GM23338 (cell line): ENCODE results near the gene MYCBP2.

Source experiments
- CTCF ChIP-seq, 2 experiments: fragments of 200-600 bp in 1 of 2; sonication (generic) in 1 of 2; conservative IDR thresholded peaks; 2 replicates each; pipeline versions ENCODE4 v1.5.1 to v1.6.1; 2016 to 2017; ENCODE audit warnings: antibody characterized with exemption in 2 of 2, low read depth in 2 of 2, mild to moderate bottlenecking in 2 of 2, moderate library complexity in 1 of 2
- ETS1 ChIP-seq: IDR thresholded peaks from 2 replicates; pipeline ENCODE4 v1.6.1; 2016; ENCODE audit warnings: antibody characterized with exemption
- EZH2 ChIP-seq: fragments of 200-600 bp; sonication (generic); IDR thresholded peaks from one replicate; pipeline ENCODE4 v1.8.0; 2017; ENCODE audit warnings: antibody characterized with exemption, mild to moderate bottlenecking, low read depth; ENCODE audit not compliant: unreplicated experiment
- EZH2phosphoT487 ChIP-seq: fragments of 200-600 bp; sonication (generic); IDR thresholded peaks from one replicate; pipeline ENCODE4 v1.8.1; 2018; ENCODE audit warnings: antibody characterized with exemption; ENCODE audit not compliant: unreplicated experiment
- POLR2AphosphoS5 ChIP-seq: IDR thresholded peaks from 2 replicates; pipeline ENCODE4 v1.6.1; 2016; ENCODE audit warnings: antibody characterized with exemption, low read depth
- REST ChIP-seq: IDR thresholded peaks from one replicate; pipeline ENCODE4 v1.6.1; 2018; ENCODE audit warnings: antibody characterized with exemption; ENCODE audit not compliant: unreplicated experiment
- ZNF114 ChIP-seq: fragments of 250-450 bp; sonication (Bioruptor Pico); IDR thresholded peaks from 2 replicates; pipeline ENCODE4 v1.5.0; 2020; ENCODE audit warnings: mild to moderate bottlenecking, moderate library complexity
- ZNF331 ChIP-seq: fragments of 250-450 bp; sonication (Bioruptor Pico); IDR thresholded peaks from 2 replicates; pipeline ENCODE4 v1.5.0; 2020; ENCODE audit warnings: low read depth, mild to moderate bottlenecking, moderate library complexity
- ZNF462 ChIP-seq: fragments of 250-450 bp; sonication (Bioruptor Pico); IDR thresholded peaks from 2 replicates; pipeline ENCODE4 v1.5.0; 2020; ENCODE audit warnings: mild to moderate bottlenecking, moderate library complexity

- TF ChIP-seq REST (no peak), CTCF (conservative IDR thresholded peaks at IDR 0.05; ENCODE audit: low read depth in 2 of 2) (no peak), ETS1 (no peak), ZNF462 (CRISPR knock-in tag) (no peak), ZNF331 (CRISPR knock-in tag) (no peak), EZH2phosphoT487 (no peak), POLR2AphosphoS5 (no peak), ZNF114 (CRISPR knock-in tag) (no peak), EZH2 (no peak)
These were observed 8.2 kb downstream of the MYCBP2 start for GRCh38 chr13:77318741-77319140.
